SU-DHL-6 (cell line): Measurements from ENCODE around the gene AMMECR1.

Experiments used
- CTCF ChIP-seq: fragments of 200-600 bp; sonication (generic); IDR thresholded peaks from one replicate; pipeline ENCODE4 v1.5.1; 2017; ENCODE audit warnings: antibody characterized with exemption, mild to moderate bottlenecking, low read length, moderate library complexity; ENCODE audit not compliant: insufficient read depth, poor library complexity, severe bottlenecking
- EZH2phosphoT487 ChIP-seq: fragments of 200-600 bp; sonication (generic), shearing (Covaris generic); conservative IDR thresholded peaks from 2 replicates; pipeline ENCODE4 v1.6.1; 2018; ENCODE audit warnings: mild to moderate bottlenecking, antibody characterized with exemption, low read length, moderate library complexity, mixed read lengths

DNA sequence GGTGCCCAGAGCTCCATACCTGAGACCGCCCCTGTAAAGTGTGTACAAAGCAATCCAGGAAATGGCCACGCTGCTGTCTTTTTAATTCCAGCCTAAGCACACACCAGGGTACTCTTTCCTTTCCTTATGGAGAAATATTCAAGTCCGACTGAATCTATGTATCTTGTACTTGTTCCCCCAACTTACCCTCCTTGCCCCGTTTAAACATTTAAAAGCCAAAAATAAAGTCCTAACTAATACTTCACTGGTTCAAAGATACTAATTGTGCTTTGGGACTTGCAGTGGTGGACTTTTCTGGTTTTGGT lies 731 bp upstream of the AMMECR1 start:
- TF ChIP-seq CTCF (no peak), EZH2phosphoT487 (no peak)
